Activated CD8-positive, alpha-beta T cell treated with anti-CD3 and anti-CD28 coated beads for 36 hours (primary cell): ENCODE measurements around the gene LEMD2. TPM values are rescaled to one million over a fixed set of nuclear protein-coding genes. Genes with fewer than 3 reads are reported as not detected.

Experiments
- ATAC-seq: fragments of 200-7000 bp; cut with Tn5 transposase; one replicate; pipeline ENCODE4 v1.10.0; 2021; ENCODE audit warnings: mild to moderate bottlenecking, moderate library complexity
- CTCF ChIA-PET: fragments of 350-600 bp; sonication (Branson Sonifier 250); formaldehyde crosslinking; loops from one replicate; lab custom pipeline; 2021; ENCODE audit warnings: antibody characterized with exemption; lab: Charles Lee
- POLR2A ChIA-PET: fragments of 350-600 bp; sonication (Branson Sonifier 250); formaldehyde crosslinking; loops from one replicate; lab custom pipeline; 2021; ENCODE audit warnings: antibody characterized with exemption; lab: Charles Lee
- DNase-seq: peaks from one replicate; pipeline ENCODE4 v3.0.0-alpha.2; 2020
- H3K27ac Mint-ChIP-seq: one replicate; pipeline ENCODE4 v1.8.0; 2021; ENCODE audit warnings: mild to moderate bottlenecking, mixed read lengths
- H3K27me3 Mint-ChIP-seq: one replicate; pipeline ENCODE4 v1.8.0; 2021; ENCODE audit warnings: mixed read lengths
- H3K36me3 Mint-ChIP-seq: one replicate; pipeline ENCODE4 v1.8.0; 2021; ENCODE audit warnings: low read depth, mixed read lengths
- H3K4me1 Mint-ChIP-seq: one replicate; pipeline ENCODE4 v1.8.0; 2021; ENCODE audit warnings: low read depth, mixed read lengths
- H3K4me3 Mint-ChIP-seq: one replicate; pipeline ENCODE4 v1.8.0; 2021; ENCODE audit warnings: mild to moderate bottlenecking, moderate library complexity, mixed read lengths
- H3K9me3 Mint-ChIP-seq: one replicate; pipeline ENCODE4 v1.8.0; 2021; ENCODE audit warnings: mixed read lengths
- intact Hi-C: fragments of 100-400 bp; cut with micrococcal nuclease; formaldehyde crosslinking; loops from one replicate; pipeline ENCODE4 v1.10.0; 2022
- total RNA-seq, 2 experiments: library from RNA; stranded (reverse); gene quantifications; one replicate each; pipeline ENCODE4 v1.2.3, GENCODE V29; 2021
- TF ChIP-seq, protein P1 (sequence below): fragments of 200-600 bp; IDR thresholded peaks from one replicate; pipeline ENCODE4 v1.8.0; 2022; ENCODE audit warnings: antibody characterized with exemption, mild to moderate bottlenecking

The LEMD2 gene
- total RNA-seq, 2 experiments from 2014 or later: 40.1 to 41.5 TPM

GRCh38 chr6:33818293-33818692 lies 29.4 kb upstream of the LEMD2 start:
- Mint-ChIP-seq H3K27me3 (peaks cover 14% of the 10 kb centered on the region), H3K36me3 (no peaks in the 10 kb centered on the region), H3K4me3 (no peak overlapping the region), H3K9me3 (no peaks in the 10 kb centered on the region), H3K4me1 (peaks cover 5% of the 10 kb centered on the region), H3K27ac (no peak overlapping the region)
- ChIA-PET POLR2A (no interaction called here), CTCF (interaction anchor here (1.2 to 2.0 kb wide), 2 partner anchors 17 to 210 kb away, joined by 3 to 4 read pairs; no protein-coding TSS in a partner anchor)
- TF ChIP-seq, protein P1, sequence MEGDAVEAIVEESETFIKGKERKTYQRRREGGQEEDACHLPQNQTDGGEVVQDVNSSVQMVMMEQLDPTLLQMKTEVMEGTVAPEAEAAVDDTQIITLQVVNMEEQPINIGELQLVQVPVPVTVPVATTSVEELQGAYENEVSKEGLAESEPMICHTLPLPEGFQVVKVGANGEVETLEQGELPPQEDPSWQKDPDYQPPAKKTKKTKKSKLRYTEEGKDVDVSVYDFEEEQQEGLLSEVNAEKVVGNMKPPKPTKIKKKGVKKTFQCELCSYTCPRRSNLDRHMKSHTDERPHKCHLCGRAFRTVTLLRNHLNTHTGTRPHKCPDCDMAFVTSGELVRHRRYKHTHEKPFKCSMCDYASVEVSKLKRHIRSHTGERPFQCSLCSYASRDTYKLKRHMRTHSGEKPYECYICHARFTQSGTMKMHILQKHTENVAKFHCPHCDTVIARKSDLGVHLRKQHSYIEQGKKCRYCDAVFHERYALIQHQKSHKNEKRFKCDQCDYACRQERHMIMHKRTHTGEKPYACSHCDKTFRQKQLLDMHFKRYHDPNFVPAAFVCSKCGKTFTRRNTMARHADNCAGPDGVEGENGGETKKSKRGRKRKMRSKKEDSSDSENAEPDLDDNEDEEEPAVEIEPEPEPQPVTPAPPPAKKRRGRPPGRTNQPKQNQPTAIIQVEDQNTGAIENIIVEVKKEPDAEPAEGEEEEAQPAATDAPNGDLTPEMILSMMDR: no peak
- intact Hi-C loops: no loop called here
- ATAC-seq (peak; percentile 34), DNase-seq (no peak)

- POLR2A ChIA-PET: no interaction called here
- no peak overlapping the region for H3K27ac Mint-ChIP-seq
Observed at GRCh38 chr6:33817489-33817888, 28.6 kb upstream of the LEMD2 start.

GRCh38 chr6:33816911-33817310 lies 28.0 kb upstream of the LEMD2 start:
- Mint-ChIP-seq H3K4me1 (peaks cover 5% of the 10 kb centered on the region), H3K27me3 (peaks cover 24% of the 10 kb centered on the region), H3K27ac (no peak overlapping the region), H3K36me3 (no peaks in the 10 kb centered on the region), H3K4me3 (no peak overlapping the region), H3K9me3 (no peaks in the 10 kb centered on the region)
- DNase-seq (no peak), ATAC-seq (no peak)
- ChIA-PET CTCF (interaction anchor here (1.1 kb wide), 1 partner anchor 46 kb away, joined by 3 read pairs; no protein-coding TSS in a partner anchor), POLR2A (no interaction called here)
- intact Hi-C loops: no loop called here
- TF ChIP-seq, protein P1: no peak

More at GRCh38 chr6:33817489-33817888, 28.6 kb upstream of the LEMD2 start:
- H3K27me3 Mint-ChIP-seq: peaks cover 18% of the 10 kb centered on the region
- no peak for DNase-seq
- H3K4me1 Mint-ChIP-seq: peaks cover 5% of the 10 kb centered on the region
- intact Hi-C loops: no loop called here
- H3K4me3 Mint-ChIP-seq: no peak overlapping the region
- CTCF ChIA-PET: interaction anchor here (1.1 to 1.2 kb wide), 2 partner anchors 46 to 211 kb away, joined by 3 read pairs; no protein-coding TSS in a partner anchor
- H3K36me3 Mint-ChIP-seq: no peaks in the 10 kb centered on the region
- TF ChIP-seq, protein P1: no peak
- no peaks in the 10 kb centered on the region for H3K9me3 Mint-ChIP-seq
- no peak for ATAC-seq

DNA sequence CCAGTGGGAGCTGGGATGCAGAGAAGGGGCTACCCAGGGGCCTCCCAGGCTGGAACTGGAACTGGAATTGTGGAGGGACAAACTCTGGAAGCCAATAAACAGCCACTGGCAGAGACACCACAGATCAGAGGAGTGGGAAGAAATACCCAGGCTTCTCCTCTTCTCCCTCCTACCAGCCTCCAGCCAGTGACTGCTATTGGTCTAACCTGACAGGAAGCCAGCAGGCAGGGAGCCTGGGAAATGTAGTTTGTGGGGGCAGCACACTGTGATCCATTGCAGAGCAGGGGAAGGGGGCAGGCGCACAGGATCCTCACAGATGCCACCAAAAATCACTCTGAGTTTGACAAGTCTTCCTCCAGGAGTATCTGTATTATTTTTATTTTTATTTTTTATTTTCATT lies 26.9 kb upstream of the LEMD2 start:
- peak; percentile 64 for ATAC-seq
- H3K9me3 Mint-ChIP-seq: no peaks in the 10 kb centered on the region
- no peaks in the 10 kb centered on the region for H3K36me3 Mint-ChIP-seq
- CTCF ChIA-PET: no interaction called here
- intact Hi-C loops: no loop called here
- POLR2A ChIA-PET: no interaction called here
- H3K27me3 Mint-ChIP-seq: peaks cover 31% of the 10 kb centered on the region
- H3K4me1 Mint-ChIP-seq: peaks cover 2% of the 10 kb centered on the region
- peak; percentile 38 for DNase-seq
- no peak overlapping the region for H3K4me3 Mint-ChIP-seq
- TF ChIP-seq, protein P1: no peak
- no peak overlapping the region for H3K27ac Mint-ChIP-seq

GRCh38 chr6:33813990-33814985 lies 25.4 kb upstream of the LEMD2 start:
- ChIA-PET POLR2A (no interaction called here), CTCF (no interaction called here)
- no peak for DNase-seq
- no peaks in the 10 kb centered on the region for H3K4me1 Mint-ChIP-seq
- H3K36me3 Mint-ChIP-seq: no peaks in the 10 kb centered on the region
- intact Hi-C loops: no loop called here
- no peak overlapping the region for H3K27ac Mint-ChIP-seq
- no peak for ATAC-seq
- no peaks in the 10 kb centered on the region for H3K9me3 Mint-ChIP-seq
- TF ChIP-seq, protein P1: no peak
- H3K27me3 Mint-ChIP-seq: peaks cover 39% of the 10 kb centered on the region
- H3K4me3 Mint-ChIP-seq: no peak overlapping the region
